Keratinocyte (primary cell): Measurements from ENCODE around the gene RIOK1. TPM values are rescaled to one million over a fixed set of nuclear protein-coding genes. Genes with fewer than 3 reads are reported as not detected.

Experiments
- DNase-seq: peaks from one replicate; pipeline ENCODE4 v3.0.0-alpha.2; 2011; ENCODE audit warnings: low read depth, missing footprints, low spot score
- FAIRE-seq: peaks from 2 replicates; lab custom pipeline; 2011; peaks lifted over from hg19 to GRCh38; lab: Jason Lieb, UNC
- H2AFZ ChIP-seq: 2 replicates; pipeline ENCODE4 v1.6.0; 2012; ENCODE audit warnings: low read length, control low read depth, inconsistent platforms; ENCODE audit not compliant: control insufficient read depth
- H3K27ac ChIP-seq: 2 replicates; pipeline ENCODE4 v1.5.1; 2011; ENCODE audit warnings: low read length; ENCODE audit not compliant: control insufficient read depth, insufficient read depth
- H3K27me3 ChIP-seq: 3 replicates; pipeline ENCODE4 v1.6.0; 2011; ENCODE audit warnings: low read length; ENCODE audit not compliant: control insufficient read depth, insufficient read depth; ENCODE audit errors: extremely low read depth
- H3K36me3 ChIP-seq, 2 experiments: 2 replicates in 1 of 2; 3 replicates in 1 of 2; pipeline ENCODE4 v1.5.1; 2011; ENCODE audit warnings: low read length in 2 of 2, mild to moderate bottlenecking in 1 of 2; ENCODE audit not compliant: control insufficient read depth in 2 of 2, insufficient read depth in 2 of 2; ENCODE audit errors: extremely low read depth in 1 of 2
- H3K4me1 ChIP-seq: 3 replicates; pipeline ENCODE4 v1.5.1; 2011; ENCODE audit warnings: low read length; ENCODE audit not compliant: control insufficient read depth, insufficient read depth; ENCODE audit errors: extremely low read depth
- H3K4me2 ChIP-seq: 3 replicates; pipeline ENCODE4 v1.6.0; 2011; ENCODE audit warnings: low read depth, low read length; ENCODE audit not compliant: control insufficient read depth, insufficient read depth; ENCODE audit errors: extremely low read depth
- H3K4me3 ChIP-seq, 3 experiments: fragments of 200-600 bp in 1 of 3; sonication (generic) in 1 of 3; 2 replicates in 2 of 3; 3 replicates in 1 of 3; pipeline ENCODE4 v1.5.1; 2011 to 2016; ENCODE audit warnings: low read length in 3 of 3, mild to moderate bottlenecking in 3 of 3, control low read depth in 2 of 3, inconsistent platforms in 1 of 3, low read depth in 1 of 3, mixed read lengths in 1 of 3, mixed run types in 1 of 3, moderate library complexity in 1 of 3; ENCODE audit not compliant: control insufficient read depth in 2 of 3, insufficient read depth in 2 of 3; ENCODE audit errors: extremely low read depth in 1 of 3
- H3K79me2 ChIP-seq: 2 replicates; pipeline ENCODE4 v1.6.0; 2012; ENCODE audit warnings: low read length; ENCODE audit not compliant: control insufficient read depth, insufficient read depth
- H3K9ac ChIP-seq: 3 replicates; pipeline ENCODE4 v1.6.0; 2011; ENCODE audit warnings: low read length; ENCODE audit not compliant: control insufficient read depth, insufficient read depth; ENCODE audit errors: extremely low read depth
- H3K9me1 ChIP-seq: 3 replicates; pipeline ENCODE4 v1.6.0; 2011; ENCODE audit warnings: low read length; ENCODE audit not compliant: control insufficient read depth, insufficient read depth; ENCODE audit errors: extremely low read depth
- H3K9me3 ChIP-seq: 2 replicates; pipeline ENCODE4 v1.5.1; 2012; ENCODE audit warnings: low read depth, low read length; ENCODE audit not compliant: control insufficient read depth
- H4K20me1 ChIP-seq: 3 replicates; pipeline ENCODE4 v1.6.0; 2011; ENCODE audit warnings: low read length; ENCODE audit not compliant: control insufficient read depth, insufficient read depth; ENCODE audit errors: extremely low read depth
- CTCF ChIP-seq, 3 experiments: IDR thresholded peaks in 1 of 3; conservative IDR thresholded peaks in 1 of 3; optimal IDR thresholded peaks in 1 of 3; 2 replicates in 2 of 3; 3 replicates in 1 of 3; pipeline versions ENCODE3 to v1.5.1; 2011; ENCODE audit warnings: low read length in 3 of 3, mild to moderate bottlenecking in 3 of 3, moderate library complexity in 2 of 3, control low read depth in 1 of 3, inconsistent platforms in 1 of 3; ENCODE audit not compliant: insufficient read depth in 2 of 3; ENCODE audit errors: extremely low read depth in 1 of 3
- EZH2 ChIP-seq: IDR thresholded peaks from one replicate; pipeline ENCODE4 v1.6.1; 2012; ENCODE audit warnings: inconsistent platforms, mild to moderate bottlenecking, low read length, moderate library complexity
- dilution Hi-C: fragments of 300-500 bp; cut with MboI; formaldehyde crosslinking; loops from one replicate; pipeline ENCODE4 v1.7.0; 2020; ENCODE audit warnings: low sequenced_read_pairs; ENCODE audit not compliant: extremely low pct_ligation_motif_present
- polyA plus RNA-seq, 5 experiments: library from polyadenylated mRNA; depleted of rRNA in 3 of 5; stranded (reverse) in 3 of 5; stranded (forward) in 1 of 5; unstranded in 1 of 5; fragments of >200 nt; gene quantifications; 1 replicate in 1 of 5; 2 replicates in 3 of 5; 3 replicates in 1 of 5; pipeline versions ENCODE4 v1.2.1 to v1.2.3, GENCODE V29; 2011 to 2012; ENCODE audit warnings: missing spikeins in 2 of 5, low read depth in 1 of 5, low replicate concordance in 1 of 5

Gene RIOK1
- polyA plus RNA-seq, 1 donor (not counting 4 experiments of a cell fraction or from before 2014, with no cell fraction given), result 11.7 TPM

GRCh38 chr6:7373739-7374138 is 15.9 kb upstream of the RIOK1 start:
- Histone ChIP-seq H3K27ac (no peak overlapping the region), H3K4me3 (no peak overlapping the region), H3K36me3 (no peaks in the 10 kb centered on the region), H3K9me3 (no peaks in the 10 kb centered on the region), H3K9ac (no peak overlapping the region), H3K9me1 (no peaks in the 10 kb centered on the region), H4K20me1 (no peaks in the 10 kb centered on the region), H3K27me3 (no peaks in the 10 kb centered on the region), H3K4me1 (peaks cover 5% of the 10 kb centered on the region), H3K4me2 (no peak overlapping the region), H2AFZ (peak overlapping the region; percentile 2), H3K79me2 (no peaks in the 10 kb centered on the region)
- FAIRE-seq (peak; percentile 32), DNase-seq (no peak)
- dilution Hi-C loops, result no loop called here
- TF ChIP-seq CTCF (optimal IDR thresholded peaks at IDR 0.05 in 1 of 3, IDR thresholded peaks at IDR 0.05 in 1 of 3, conservative IDR thresholded peaks at IDR 0.05 in 1 of 3; ENCODE audit: extremely low read depth in 1 of 3, insufficient read depth in 2 of 3, low read length in 3 of 3) (no peak), EZH2 (no peak)

GRCh38 chr6:7377961-7378360 is 11.6 kb upstream of the RIOK1 start:
- no peak for FAIRE-seq
- no peaks in the 10 kb centered on the region for H3K9me3 ChIP-seq

More at GRCh38 chr6:7377961-7378360, 11.6 kb upstream of the RIOK1 start:
- no peak overlapping the region for H3K27ac ChIP-seq
- no peaks in the 10 kb centered on the region for H3K9me1 ChIP-seq
- H3K4me1 ChIP-seq, result peaks cover 5% of the 10 kb centered on the region
- no peak overlapping the region for H3K4me2 ChIP-seq
- H4K20me1 ChIP-seq, result no peaks in the 10 kb centered on the region
- no peaks in the 10 kb centered on the region for H3K36me3 ChIP-seq
- no peak overlapping the region for H3K4me3 ChIP-seq
- no peak for DNase-seq
- H3K27me3 ChIP-seq, result no peaks in the 10 kb centered on the region
- TF ChIP-seq CTCF (optimal IDR thresholded peaks at IDR 0.05 in 1 of 3, IDR thresholded peaks at IDR 0.05 in 1 of 3, conservative IDR thresholded peaks at IDR 0.05 in 1 of 3; ENCODE audit: extremely low read depth in 1 of 3, insufficient read depth in 2 of 3, low read length in 3 of 3), result no peak
- no peak for TF ChIP-seq EZH2
- no peak overlapping the region for H2AFZ ChIP-seq
- H3K9ac ChIP-seq, result no peak overlapping the region
- no peaks in the 10 kb centered on the region for H3K79me2 ChIP-seq
- dilution Hi-C loops, result loop anchor here (5.0 kb wide), 1 partner anchor 46 kb away; no protein-coding TSS in a partner anchor
